Activated T-helper 2 cell treated with anti-CD3 and anti-CD28 coated beads, Interferon-gamma antibody, Interleukin-2, Interleukin-4, amounts not matched to agents 10 μg/mL and 5 μg/mL and 100 μg/mL, durations not matched to agents 14 hours and 24 hours and 36 hours (primary cell): ENCODE results near the gene ARID5B. TPM values are rescaled to one million over a fixed set of nuclear protein-coding genes. Genes with fewer than 3 reads are reported as not detected.
"Not testable (repeated sequence)": the region's sequence is repeated elsewhere in the genome, so short reads cannot be mapped to it uniquely, and the experiment has no call there.

Source experiments
- DNase-seq: peaks from one replicate; pipeline ENCODE4 v3.0.0; 2021; ENCODE audit warnings: low spot score
- H3K27ac Mint-ChIP-seq: one replicate; pipeline ENCODE4 v1.8.0; 2021; ENCODE audit warnings: mixed read lengths
- H3K27me3 Mint-ChIP-seq: one replicate; pipeline ENCODE4 v1.8.0; 2021; ENCODE audit warnings: low read depth, mixed read lengths
- H3K36me3 Mint-ChIP-seq: one replicate; pipeline ENCODE4 v1.8.0; 2021; ENCODE audit warnings: low read depth, mixed read lengths
- H3K4me1 Mint-ChIP-seq: one replicate; pipeline ENCODE4 v1.8.0; 2021; ENCODE audit warnings: low read depth, mixed read lengths
- H3K4me3 Mint-ChIP-seq: one replicate; pipeline ENCODE4 v1.8.0; 2021; ENCODE audit warnings: low read depth, mild to moderate bottlenecking, moderate library complexity, mixed read lengths
- H3K9me3 Mint-ChIP-seq: one replicate; pipeline ENCODE4 v1.8.0; 2021; ENCODE audit warnings: mixed read lengths
- intact Hi-C: fragments of 100-400 bp; cut with micrococcal nuclease; formaldehyde crosslinking; loops from one replicate; pipeline ENCODE4 v1.15.1; 2023
- total RNA-seq: library from RNA; stranded (reverse); gene quantifications from 2 replicates; pipeline ENCODE4 v1.2.3, GENCODE V29; 2022

Gene ARID5B
- total RNA-seq, 1 donor from 2014 or later = 35.7 TPM

DNA sequence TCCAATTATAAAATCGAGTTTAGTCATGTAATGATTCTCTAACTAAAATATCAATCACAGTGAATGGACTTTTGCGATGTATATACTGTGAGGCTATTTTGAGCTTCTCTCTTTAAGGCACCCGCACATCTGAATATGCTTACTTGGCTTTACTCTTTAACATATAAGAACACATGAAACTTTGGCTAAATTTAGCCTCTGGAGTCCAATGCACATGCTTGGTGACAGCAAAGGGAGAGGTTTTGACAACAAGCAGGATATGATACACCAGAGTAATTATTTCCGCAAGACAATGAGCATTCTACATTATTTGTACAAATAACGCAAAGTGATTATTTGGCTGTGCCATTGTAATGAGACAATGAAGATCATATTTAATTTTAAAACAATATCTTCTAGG is 72.4 kb downstream of the ARID5B start:
- peaks cover 6% of the 10 kb centered on the region for H3K9me3 Mint-ChIP-seq
- no peak overlapping the region for H3K4me3 Mint-ChIP-seq
- peaks cover 34% of the 10 kb centered on the region for H3K4me1 Mint-ChIP-seq
- H3K36me3 Mint-ChIP-seq = peaks cover 64% of the 10 kb centered on the region
- H3K27me3 Mint-ChIP-seq = no peaks in the 10 kb centered on the region
- no peak for DNase-seq
- intact Hi-C loops = no loop called here
- no peak overlapping the region for H3K27ac Mint-ChIP-seq

DNA sequence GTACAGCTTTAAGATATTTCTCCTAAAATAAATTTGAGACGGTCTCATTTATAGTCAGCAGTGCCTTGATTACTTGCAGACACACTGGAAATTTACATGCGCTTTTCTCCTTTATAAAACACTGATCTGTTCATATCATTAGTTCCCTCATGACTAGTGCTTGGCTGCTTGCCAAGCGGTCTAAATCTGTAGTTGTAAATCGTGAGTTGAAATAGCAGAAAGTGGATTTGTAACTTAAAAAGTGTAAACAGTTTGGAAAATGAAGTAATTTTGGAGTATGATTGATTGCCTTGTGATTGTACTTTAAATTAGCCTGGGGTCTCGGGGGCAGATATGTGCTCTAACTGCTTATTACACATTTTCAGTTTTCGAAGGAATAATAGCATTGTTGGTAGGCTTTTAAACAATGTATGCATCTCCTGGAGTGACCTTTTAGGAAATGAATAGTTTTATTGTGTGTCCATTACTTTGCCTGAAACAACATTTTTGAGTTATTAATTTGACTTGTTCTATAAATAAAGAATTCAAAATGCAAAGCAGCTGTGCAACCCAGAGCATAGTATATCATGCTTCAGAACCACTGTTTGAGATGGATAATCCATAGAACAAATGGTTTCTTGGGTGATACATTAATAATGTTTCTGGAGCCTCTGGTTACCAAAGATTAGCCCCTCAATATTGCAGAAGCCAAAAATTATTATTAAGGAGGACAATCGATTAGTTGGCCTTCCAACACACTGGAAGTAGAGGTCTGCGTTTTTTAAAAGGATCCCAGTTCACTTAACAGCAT is 73.3 kb downstream of the ARID5B start:
- no peaks in the 10 kb centered on the region for H3K27me3 Mint-ChIP-seq
- DNase-seq = no peak
- H3K36me3 Mint-ChIP-seq = peaks cover 59% of the 10 kb centered on the region
- H3K4me3 Mint-ChIP-seq = no peak overlapping the region
- H3K9me3 Mint-ChIP-seq = peaks cover 6% of the 10 kb centered on the region
- peaks cover 31% of the 10 kb centered on the region for H3K4me1 Mint-ChIP-seq
- intact Hi-C loops = no loop called here
- H3K27ac Mint-ChIP-seq = no peak overlapping the region

DNA sequence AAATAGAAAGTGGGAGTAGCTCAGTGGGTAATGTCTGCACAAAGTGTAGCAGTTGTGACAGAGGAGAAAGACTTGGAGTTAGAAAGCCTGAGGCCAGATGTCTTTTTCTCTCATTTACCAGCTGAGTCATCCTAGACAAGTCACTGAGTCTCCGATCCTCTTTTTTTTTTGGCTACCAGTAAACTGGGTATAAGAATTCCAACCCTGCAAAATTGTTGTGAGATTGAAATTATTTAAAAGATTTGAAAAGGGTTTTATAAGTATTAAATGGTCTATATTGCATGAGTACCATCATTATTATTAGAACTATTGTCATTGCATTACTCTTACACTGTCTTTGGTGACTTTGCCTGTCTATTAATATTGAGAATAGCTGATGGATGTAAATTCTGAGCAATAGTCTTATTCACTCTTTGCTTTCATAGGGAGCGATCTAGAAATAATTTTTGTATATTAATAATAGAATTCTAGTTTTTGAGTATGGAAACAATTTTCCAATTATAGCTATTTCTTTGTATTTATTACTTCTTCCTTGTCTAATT is 74.0 kb downstream of the ARID5B start:
- Mint-ChIP-seq H3K27ac (no peak overlapping the region), H3K27me3 (no peaks in the 10 kb centered on the region), H3K36me3 (peaks cover 56% of the 10 kb centered on the region), H3K4me1 (peaks cover 27% of the 10 kb centered on the region), H3K9me3 (peaks cover 6% of the 10 kb centered on the region), H3K4me3 (no peak overlapping the region)
- DNase-seq = no peak
- intact Hi-C loops = no loop called here

DNA sequence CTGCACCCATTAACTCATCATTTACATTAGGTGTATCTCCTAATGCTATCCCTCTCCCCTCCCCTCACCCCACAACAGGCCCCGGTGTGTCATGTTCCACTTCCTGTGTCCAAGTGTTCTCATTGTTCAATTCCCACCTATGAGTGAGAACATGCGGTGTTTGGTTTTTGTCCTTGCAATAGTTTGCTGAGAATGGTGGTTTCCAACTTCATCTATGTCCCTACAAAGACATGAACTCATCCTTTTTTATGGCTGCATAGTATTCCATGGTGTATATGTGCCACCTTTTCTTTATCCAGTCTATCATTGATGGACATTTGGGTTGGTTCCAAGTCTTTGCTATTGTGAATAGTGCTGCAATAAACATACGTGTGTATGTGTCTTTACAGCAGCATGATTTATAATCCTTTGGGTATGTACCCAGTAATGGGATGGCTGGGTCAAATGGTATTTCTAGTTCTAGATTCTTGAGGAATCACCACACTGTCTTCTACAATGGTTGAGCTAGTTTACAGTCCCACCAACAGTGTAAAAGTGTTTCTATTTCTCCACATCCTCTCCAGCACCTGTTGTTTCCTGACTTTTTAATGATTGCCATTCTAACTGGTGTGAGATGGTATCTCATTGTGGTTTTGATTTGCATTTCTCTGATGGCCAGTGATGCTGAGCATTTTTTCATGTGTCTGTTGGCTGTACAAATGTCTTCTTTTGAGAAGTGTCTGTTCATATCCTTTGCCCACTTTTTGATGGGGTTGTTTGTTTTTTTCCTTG is 75.6 kb downstream of the ARID5B start:
- H3K9me3 Mint-ChIP-seq, H3K4me3 Mint-ChIP-seq, H3K27ac Mint-ChIP-seq, H3K27me3 Mint-ChIP-seq, DNase-seq, intact Hi-C loops: not testable (repeated sequence)
- Mint-ChIP-seq H3K36me3 (peaks cover 56% of the 10 kb centered on the region), H3K4me1 (peaks cover 24% of the 10 kb centered on the region)

DNA sequence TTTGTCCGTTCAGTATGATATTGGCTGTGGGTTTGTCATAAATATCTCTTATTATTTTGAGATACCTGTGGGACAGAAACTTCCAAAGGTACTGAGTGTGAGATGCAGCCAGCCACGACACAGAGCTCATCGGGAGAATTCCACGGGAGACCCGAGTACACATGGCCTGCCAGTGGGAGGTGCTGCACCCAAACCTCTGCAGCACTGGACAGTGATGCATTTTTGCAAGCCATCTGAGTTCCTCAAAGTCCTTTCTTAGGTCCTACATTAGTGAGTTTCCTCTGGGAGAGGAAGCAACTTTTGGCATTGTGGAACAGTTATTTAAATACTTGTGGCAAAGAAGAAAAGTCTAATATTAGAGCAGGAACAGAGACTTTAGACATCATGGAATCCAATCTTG is 77.5 kb downstream of the ARID5B start:
- H3K9me3 Mint-ChIP-seq = peaks cover 6% of the 10 kb centered on the region
- H3K36me3 Mint-ChIP-seq = peaks cover 51% of the 10 kb centered on the region
- H3K4me3 Mint-ChIP-seq = no peak overlapping the region
- H3K27ac Mint-ChIP-seq = no peak overlapping the region
- no peak for DNase-seq
- no peaks in the 10 kb centered on the region for H3K27me3 Mint-ChIP-seq
- intact Hi-C loops = no loop called here
- H3K4me1 Mint-ChIP-seq = peaks cover 14% of the 10 kb centered on the region

DNA sequence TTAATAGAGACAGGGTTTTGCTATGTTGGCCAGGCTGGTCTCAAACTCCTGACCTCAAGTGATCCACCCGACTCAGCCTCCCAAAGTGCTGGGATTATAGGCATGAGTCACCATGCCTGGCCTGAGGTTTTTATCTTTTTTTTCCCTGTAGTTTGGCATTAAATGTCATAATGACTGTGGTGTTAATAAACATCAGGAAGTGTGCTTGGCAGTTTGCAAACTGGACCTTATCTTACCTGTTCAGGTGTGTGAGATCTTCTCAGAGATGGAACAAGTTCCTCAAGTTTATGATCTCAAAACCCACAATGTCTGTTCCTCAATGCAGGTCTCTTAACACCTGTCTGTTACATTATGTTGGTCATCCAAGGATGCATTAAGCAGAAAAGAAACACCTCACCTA is 80.0 kb downstream of the ARID5B start:
- Mint-ChIP-seq H3K27me3 (no peaks in the 10 kb centered on the region), H3K4me1 (peaks cover 24% of the 10 kb centered on the region), H3K36me3 (peaks cover 62% of the 10 kb centered on the region), H3K4me3 (no peak overlapping the region), H3K27ac (no peak overlapping the region), H3K9me3 (peaks cover 3% of the 10 kb centered on the region)
- no peak for DNase-seq
- intact Hi-C loops = no loop called here

DNA sequence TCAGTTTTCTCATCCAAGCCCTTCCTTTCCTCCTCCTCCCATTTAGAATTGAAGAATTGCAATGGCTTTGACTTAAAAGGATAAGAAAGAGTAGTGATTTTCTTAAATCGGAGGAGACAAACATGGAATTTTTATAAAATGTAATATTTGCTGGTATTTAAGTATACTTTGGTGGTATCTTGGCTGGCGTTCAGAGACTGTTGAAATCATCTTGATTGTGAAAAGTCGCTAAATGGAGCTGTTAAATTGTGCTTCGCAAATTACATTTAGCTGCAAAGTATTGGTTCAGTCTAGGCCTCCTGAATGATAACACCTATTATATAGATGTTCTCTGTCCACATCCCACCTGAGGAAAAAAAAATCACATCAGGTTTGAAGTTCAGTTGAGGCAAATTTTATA is 81.8 kb downstream of the ARID5B start:
- intact Hi-C loops = no loop called here
- Mint-ChIP-seq H3K36me3 (peaks cover 52% of the 10 kb centered on the region), H3K4me1 (peaks cover 39% of the 10 kb centered on the region)

DNA sequence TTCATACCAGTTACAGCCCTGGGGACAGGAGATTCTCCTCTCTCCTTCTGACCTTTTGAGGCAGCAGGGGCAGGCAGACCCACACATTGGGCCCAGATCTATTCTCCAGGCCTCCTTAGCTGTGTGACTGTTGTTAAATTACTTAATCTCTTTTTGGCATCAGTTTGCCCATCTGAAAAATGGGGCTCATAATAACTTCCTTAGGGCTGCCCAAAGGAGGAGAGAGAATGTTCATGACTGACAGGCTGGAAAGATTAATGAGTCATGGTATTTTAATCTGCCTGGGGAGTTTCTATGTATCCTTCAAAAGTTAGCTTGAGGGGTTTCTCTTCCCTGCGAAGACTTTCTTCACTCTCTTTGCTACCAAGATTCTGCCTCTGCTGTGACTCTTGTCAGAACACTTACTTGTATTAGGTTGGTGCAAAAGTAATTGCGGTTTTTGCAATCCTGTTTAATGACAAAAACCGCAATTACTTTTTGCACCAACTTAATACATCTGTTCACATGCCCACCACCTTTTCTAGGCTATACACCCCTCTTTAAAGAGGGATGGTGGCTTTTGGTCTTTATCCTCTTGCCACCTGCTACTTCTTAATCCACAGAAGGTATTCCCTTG is 83.4 kb downstream of the ARID5B start:
- peaks cover 46% of the 10 kb centered on the region for H3K36me3 Mint-ChIP-seq
- H3K27me3 Mint-ChIP-seq = no peaks in the 10 kb centered on the region
- no peak overlapping the region for H3K4me3 Mint-ChIP-seq
- intact Hi-C loops = loop anchor here (5.0 kb wide), 1 partner anchor 37 kb away; no protein-coding TSS in a partner anchor
- no peak for DNase-seq
- H3K4me1 Mint-ChIP-seq = peaks cover 44% of the 10 kb centered on the region
- H3K27ac Mint-ChIP-seq = no peak overlapping the region
- H3K9me3 Mint-ChIP-seq = no peaks in the 10 kb centered on the region

More for the DNA sequence above, 81.8 kb downstream of the ARID5B start:
- Mint-ChIP-seq H3K27me3 (no peaks in the 10 kb centered on the region), H3K27ac (no peak overlapping the region), H3K9me3 (no peaks in the 10 kb centered on the region), H3K4me3 (no peak overlapping the region)
- DNase-seq = no peak

DNA sequence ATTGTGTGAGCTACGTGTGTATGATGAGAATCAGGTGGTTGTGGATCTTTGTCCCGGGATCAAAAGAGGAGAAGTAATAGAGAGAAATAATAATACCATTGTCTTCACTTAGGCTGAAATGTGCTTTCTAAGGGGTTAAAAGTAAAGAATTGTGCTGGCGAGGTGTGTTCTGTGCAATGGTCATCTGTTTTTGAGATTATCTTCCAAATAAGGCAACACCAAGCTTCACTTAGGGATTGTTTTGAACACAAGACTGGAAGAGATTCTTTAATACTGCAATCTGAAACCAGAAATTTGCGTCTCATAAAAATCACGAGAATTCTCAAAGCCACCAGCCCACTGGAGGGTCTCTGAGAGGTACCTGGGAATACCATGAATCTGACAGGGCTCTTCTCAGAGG is 84.2 kb downstream of the ARID5B start:
- Mint-ChIP-seq H3K4me1 (peaks cover 52% of the 10 kb centered on the region), H3K27me3 (no peaks in the 10 kb centered on the region), H3K36me3 (peaks cover 49% of the 10 kb centered on the region), H3K9me3 (no peaks in the 10 kb centered on the region), H3K27ac (peak overlapping the region; percentile 19), H3K4me3 (no peak overlapping the region)
- intact Hi-C loops = loop anchor here (5.0 kb wide), 1 partner anchor 37 kb away; no protein-coding TSS in a partner anchor
- no peak for DNase-seq

DNA sequence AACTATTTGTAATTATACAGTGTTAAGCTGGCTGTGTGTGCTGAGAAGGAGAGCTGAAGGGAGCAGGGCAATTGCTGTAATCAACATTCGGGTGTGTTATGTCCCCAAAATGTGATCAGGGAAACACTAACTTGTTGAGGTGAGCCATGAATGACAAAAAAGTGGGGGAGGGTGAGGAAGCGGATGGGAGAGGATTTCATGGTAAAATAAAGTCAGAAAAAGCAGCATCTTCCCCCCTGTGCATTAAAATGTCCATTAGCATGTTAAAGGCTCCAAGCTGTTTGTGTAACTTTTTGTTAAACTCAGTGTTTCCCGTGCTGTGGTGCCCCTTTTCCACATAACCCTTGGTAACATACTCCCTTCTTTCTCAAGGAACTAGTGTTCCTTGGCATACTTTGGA is 84.9 kb downstream of the ARID5B start:
- Mint-ChIP-seq H3K27me3 (no peaks in the 10 kb centered on the region), H3K36me3 (peaks cover 54% of the 10 kb centered on the region), H3K9me3 (no peaks in the 10 kb centered on the region), H3K4me3 (no peak overlapping the region), H3K27ac (peak overlapping the region; percentile 80), H3K4me1 (peaks cover 57% of the 10 kb centered on the region)
- no peak for DNase-seq
- intact Hi-C loops = loop anchor here (5.0 kb wide), 1 partner anchor 36 kb away; no protein-coding TSS in a partner anchor

DNA sequence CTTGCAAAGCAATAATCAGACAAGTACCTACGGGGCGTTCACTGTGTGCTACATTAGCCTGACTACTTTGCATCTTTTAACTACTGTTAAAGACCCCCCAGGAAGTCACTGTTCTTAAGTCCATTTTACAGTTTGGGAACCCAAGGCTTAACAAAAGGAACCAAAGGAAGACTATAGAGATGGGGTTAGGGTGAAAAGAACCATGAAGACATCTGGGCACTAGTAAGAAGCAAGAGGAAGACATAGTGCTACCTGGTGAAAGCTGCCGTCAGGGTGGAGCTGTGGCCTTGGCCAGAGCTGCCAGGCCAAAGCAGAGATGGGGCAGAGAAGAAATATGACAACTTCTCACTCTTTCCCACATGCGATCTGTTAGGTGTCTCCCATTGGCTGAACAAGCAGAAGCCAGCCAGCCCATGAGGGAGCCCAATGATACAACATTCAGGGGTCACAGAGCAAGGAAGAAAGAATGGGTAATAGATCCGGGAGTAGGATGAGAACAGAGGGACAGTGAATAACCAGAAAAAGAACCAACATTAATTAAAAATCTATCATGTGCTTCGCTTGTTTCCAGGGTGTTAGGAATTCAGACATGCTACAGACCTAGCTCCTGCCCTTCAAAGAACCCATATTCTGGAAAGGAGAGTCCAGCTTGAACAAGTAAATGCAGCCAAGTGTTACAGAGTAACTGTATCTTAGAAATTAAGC is 85.4 kb downstream of the ARID5B start:
- no peaks in the 10 kb centered on the region for H3K27me3 Mint-ChIP-seq
- intact Hi-C loops = loop anchor here (5.0 kb wide), 1 partner anchor 35 kb away; no protein-coding TSS in a partner anchor
- H3K27ac Mint-ChIP-seq = peak overlapping the region; percentile 90
- H3K4me1 Mint-ChIP-seq = peaks cover 60% of the 10 kb centered on the region
- H3K4me3 Mint-ChIP-seq = no peak overlapping the region
- H3K36me3 Mint-ChIP-seq = peaks cover 51% of the 10 kb centered on the region
- DNase-seq = no peak
- H3K9me3 Mint-ChIP-seq = no peaks in the 10 kb centered on the region

DNA sequence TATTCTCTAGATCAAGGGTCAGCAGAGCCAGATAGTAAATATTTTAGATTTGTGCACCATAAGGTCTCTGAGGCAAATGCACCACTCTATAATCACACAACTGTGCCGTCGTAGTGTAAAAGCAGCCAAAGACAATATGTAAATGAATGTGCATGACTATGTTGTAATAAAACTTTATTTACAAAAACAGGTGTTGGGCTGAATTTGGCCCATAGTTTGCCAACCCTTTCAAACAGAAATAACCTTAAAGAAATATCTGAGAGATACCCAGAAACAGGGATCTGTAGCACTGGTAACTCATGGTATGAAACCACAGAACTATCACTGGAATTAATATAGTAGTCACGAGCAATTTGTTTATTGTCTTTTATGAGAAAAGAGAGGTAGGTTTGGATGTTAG is 86.0 kb downstream of the ARID5B start:
- Mint-ChIP-seq H3K36me3 (peaks cover 52% of the 10 kb centered on the region), H3K27ac (peak overlapping the region; percentile 90), H3K9me3 (no peaks in the 10 kb centered on the region), H3K4me3 (peak overlapping the region; percentile 46), H3K27me3 (no peaks in the 10 kb centered on the region), H3K4me1 (peaks cover 66% of the 10 kb centered on the region)
- no peak for DNase-seq
- intact Hi-C loops = loop anchor here (5.0 kb wide), 1 partner anchor 35 kb away; no protein-coding TSS in a partner anchor
